ENCODE results near the gene CXCL16.

CXCL16 gene

DNA sequence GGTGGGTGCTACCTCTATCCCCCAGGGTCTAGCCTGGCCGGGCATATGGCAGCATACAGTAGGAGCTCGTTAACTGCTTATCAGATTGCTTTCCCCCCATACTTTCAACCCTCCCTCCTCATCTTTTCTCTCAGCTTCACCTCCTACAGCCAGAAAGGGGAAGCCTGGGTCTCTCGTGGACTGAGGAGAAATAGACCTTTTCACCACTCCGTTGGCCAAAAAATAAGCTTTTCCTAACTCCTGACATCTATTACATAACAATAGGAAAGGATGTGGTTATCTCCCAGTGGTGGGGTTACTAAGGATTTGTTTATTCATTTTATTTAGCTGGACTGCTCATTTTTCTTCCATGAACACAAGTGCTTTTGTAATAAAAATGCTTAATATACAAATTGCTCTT, 9.0 kb upstream of the CXCL16 start:
- no peak for DNase-seq

DNA sequence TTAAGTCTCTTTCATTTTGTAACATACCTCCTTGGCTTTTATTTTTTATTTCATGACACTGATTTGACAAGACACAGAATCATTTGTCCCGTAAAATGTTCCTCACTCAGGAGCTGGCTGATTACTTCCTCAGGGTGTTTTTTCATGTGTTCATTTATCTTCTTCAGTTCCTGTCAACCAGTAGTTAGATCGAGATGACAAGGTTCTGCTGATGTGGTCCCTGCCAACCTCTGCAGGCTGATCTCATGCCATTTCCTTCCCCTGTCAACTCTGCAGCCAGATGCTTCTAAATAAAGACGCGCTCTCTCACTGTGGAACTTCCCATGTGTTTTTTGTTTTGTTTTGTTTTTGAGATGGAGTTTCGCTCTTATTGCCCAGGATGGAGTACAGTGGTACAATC, 8.1 kb upstream of the CXCL16 start:
- no peak for DNase-seq

DNA sequence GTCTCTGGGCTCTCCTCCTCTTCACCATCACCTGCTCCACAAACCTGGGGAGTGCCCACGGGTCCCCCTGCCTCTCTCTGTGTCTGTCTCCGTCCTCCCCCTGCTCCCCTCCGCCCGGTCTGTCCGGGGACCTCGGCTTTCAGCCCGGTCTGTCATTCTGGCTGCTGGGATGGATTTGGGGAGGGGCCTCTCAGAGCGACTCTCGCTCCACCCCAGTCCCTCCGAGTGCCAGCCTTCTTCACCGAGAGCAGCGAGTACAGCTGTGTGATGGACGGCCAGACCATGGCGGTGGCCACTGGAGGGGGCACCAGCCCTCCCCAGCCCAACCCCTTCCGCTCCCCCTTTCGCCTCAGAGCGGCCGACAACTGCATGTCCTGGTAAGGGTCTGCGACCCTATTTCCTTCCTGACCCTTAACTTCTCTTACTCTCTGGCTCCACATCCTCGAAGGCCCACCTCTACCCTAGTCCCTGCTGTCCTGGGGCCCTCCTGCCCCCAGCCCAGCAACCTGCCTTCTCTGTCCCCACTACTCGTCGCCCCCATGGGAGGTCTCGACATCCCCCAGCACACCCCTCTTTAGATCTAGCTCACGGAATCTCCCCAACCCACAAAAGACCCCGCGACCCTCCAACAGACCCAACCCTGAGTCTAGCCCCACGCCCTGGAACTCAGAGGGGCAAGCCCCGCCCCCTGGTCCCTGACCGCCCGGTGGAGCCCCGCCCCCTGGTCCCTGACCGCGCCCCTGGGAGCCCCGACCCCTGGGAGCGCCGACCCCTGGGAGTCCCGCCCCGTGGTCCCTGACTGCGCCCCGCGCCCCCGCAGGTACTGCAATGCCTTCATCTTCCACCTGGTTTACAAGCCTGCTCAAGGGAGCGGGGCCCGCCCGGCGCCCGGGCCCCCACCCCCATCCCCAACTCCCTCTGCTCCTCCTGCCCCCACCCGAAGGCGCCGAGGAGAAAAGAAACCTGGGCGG, 5.6 kb upstream of the CXCL16 start:
- DNase-seq = no peak

DNA sequence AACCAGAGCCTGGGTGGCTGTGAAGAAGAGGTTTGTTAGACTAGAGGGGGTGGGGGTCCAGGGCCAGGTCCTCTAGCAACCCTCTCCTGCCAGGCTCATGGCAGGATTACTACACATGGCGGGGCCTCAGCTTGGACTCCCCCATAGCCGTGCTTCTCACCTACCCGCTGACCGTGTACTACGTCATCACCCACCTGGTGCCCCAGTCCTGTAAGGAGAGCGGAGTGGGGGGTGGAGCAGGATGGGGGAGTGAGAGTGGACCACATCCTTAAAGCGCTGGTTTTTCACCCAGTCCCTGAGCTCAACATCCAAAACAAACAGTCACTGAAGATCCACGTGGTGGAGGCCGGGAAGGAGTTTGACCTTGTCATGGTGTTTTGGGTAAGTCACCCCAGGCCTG, 4.2 kb upstream of the CXCL16 start:
- no peak for DNase-seq

DNA sequence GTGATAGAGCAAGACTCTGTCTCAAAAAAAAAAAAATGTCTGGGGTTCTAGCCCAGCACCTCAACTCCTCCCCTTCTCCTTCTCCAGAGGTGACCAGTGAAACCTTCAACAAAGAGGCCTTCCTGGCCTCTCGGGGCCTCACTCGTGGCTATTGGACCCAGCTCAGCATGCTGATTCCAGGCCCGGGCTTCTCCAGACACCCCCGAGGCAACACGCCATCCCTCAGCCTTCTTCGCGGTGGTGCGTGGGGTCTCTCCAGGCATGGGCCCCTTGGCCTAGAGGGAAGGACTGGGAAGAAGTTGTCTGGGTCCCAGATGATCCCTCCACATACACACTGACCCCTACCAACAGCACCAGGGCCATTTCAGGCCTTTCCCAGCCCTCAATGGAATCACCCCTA, 3.5 kb upstream of the CXCL16 start:
- DNase-seq = no peak

DNA sequence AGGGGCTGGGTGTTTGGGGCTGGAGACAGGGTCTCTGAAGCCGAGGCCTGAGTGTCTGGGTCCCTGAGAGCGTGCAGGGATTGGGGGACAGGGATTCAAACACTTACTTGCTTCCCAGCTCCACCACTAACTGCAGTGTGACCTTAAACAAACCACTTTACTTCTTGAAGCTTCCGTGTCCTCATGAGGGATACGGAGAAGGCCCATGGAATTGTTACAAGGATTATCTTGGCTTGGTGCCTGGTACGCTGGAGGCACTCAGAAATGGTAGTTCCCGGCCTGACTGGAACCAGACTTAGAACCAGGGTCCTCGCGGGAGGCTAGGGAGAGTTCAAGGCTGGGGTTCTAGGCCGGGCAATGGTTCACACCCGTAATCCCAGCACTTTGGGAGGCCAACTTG, 2.9 kb upstream of the CXCL16 start:
- DNase-seq = no peak

DNA sequence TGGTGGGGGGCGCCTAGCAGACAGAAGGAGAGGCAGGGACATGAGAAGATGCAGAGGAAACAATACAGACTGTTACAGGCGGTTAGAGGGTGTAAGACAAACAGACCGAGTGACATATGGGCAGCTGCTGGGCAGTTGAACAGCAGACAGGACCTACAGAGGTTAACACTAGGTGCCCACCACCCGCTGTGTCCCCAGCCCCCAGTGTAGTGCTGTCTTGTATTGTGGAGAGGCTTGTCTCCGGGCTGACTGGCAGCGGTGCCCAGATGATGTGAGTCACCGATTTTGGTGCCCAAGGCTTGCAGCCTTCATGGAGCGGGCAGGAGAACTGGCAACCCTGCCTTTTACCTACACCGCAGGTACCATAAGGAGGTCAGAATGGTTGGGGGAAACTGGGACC, 2.4 kb upstream of the CXCL16 start:
- no peak for DNase-seq

DNA sequence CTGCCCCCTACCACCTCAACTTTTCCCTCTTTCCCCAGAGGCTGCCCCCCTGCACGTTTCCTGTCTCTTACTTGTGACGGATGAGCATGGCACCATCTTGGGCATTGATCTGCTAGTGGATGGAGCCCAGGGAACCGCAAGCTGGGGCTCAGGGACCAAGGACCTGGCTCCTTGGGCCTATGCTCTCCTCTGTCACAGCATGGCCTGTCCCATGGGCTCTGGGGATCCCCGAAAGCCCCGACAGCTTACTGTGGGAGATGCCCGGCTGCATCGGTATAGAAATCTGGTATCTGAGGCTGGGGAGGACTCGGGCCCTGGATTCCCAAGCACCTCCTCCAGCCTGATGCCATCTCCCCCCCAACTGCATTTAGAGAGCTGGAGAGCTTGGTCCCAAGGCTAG, 1.8 kb upstream of the CXCL16 start:
- no peak for DNase-seq

DNA sequence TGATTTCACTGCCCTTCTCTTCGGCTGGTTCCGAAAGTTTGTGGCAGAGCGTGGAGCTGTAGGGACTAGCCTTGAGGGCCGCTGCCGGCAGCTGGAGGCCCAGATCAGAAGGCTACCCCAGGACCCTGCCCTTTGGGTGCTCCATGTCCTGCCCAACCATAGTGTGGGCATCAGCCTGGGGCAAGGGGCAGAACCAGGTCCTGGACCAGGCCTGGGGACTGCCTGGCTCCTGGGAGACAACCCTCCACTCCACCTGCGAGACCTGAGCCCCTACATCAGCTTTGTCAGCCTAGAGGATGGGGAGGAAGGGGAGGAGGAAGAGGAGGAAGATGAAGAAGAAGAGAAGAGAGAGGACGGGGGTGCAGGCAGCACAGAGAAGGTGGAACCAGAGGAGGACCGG, 856 bp upstream of the CXCL16 start:
- DNase-seq = no peak

DNA sequence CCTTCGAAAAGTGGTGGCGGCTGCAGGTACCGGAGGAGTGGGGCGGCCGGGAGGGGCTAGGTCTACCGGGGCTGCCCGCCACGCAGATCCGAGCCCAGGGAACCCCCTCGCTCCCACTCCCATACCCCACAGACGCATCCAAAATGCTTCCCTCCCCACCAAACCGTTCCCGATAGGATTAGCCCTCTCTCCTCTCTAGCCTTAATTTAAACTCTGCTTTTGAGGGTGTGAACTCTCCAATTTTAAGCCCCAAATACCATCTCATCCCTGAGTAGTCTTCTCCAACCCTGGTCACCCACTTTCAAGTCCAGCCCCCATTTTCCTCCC, 260 bp upstream of the CXCL16 start:
- DNase-seq = no peak

DNA sequence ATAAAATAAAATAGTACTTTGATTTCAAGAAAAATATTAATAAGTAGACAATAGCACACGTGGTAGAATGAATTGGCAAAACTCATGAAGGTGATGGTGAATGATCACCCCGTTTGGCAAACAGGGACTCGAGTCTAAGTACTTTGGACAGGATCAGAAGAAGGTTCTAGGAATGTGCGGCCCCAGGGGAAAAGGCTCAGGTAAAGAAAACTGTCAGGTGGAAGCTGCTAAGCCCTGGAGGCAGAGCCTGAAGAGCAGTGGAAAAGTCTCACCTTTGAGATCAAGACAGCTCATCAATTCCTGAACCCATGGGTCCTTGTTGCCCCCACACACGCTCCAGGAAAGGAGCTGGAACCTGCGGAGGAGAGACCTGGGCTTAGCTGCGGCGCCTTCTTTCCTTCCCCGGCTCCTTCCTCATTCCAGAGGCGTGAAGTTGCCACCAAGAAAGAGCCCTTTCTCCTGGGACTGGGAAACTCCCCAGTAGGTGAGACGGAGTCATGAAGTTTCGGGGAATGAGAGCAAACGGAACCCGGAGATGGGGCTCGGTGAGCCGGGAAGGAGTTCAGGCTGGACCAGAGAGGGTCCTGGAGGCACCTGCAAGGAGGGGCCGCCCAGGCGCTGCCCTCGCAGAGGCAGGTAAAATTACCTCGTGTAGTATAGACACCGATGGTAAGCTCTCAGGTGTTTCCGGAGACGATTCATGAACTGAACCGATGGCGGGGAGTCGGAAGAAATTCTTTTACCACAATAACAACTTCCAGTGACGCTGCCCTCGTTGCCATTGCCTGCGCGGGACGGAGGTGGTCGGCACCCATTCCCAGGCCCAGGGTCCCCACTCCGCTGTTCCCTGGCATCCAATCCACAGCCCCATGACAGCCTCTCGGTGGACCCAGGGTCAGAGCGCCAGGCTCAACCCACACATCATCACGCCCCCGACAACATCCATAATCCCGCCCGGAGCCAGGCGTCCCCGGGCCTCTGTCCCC, 1.3 kb downstream of the CXCL16 start:
- DNase-seq = no peak

DNA sequence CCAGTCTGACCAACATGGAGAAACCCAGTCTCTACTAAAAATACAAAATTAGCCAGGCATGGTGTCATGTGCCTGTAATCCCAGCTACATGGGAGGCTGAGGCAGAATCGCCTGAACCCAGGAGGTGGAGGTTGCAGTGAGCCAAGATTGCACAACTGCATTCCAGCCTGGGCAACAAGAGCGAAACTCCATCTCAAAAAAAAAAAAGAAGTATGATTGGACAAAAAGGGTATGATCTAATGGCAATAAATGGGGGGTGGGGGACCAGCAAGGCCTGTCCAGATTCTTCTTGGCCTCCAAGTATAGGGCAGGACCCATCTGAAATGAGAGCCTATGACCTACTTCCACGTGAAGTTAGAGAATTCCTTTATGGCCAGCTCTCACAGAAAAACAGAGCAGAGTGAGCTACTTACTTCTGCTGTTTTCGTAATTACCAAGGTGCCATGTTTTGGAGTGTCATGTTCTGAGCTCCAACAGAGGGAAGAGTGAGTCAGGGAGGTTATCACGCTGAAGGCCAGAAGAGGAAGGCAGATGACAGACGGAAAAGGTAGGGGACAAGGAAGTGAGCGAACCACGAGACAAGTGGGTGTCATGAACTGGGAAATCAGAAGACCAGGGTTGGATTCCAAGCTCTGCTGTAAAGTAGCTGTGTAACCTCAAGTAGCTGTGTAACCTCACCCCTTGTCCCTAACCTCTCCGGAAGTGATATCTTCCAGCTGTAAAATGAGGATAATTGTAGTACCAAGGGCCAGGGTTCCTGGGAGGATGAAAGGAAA, 3.7 kb downstream of the CXCL16 start:
- DNase-seq = no peak

DNA sequence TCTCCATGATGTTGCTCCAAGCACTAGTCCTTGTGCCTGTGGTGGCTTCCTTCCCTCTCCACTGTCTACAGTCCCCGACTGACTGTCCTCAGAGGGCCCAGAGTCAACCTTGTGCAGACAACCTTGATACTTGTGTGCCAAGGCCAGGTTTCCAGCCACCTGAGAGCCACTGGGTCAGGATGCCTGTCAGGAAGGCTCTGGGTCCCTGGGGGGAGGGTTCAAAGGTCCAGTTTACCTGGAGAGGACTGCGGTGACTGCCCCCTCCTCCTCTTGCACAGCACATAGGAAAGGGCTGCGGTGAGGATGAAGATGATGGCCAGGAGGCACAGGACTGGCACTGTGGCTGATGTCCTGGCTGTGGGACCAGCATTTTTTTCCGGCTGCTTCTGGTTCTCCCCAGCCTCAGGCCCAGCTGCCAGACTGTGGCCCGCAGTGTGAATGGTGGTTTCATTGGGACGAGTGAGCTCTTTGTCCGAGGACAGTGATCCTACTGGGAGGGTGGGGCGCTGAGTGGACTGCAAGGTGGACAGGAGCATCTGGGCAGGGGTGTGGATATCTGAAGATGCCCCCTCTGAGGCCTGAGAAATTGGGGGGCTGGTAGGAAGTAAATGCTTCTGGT, 4.8 kb downstream of the CXCL16 start:
- DNase-seq = no peak

DNA sequence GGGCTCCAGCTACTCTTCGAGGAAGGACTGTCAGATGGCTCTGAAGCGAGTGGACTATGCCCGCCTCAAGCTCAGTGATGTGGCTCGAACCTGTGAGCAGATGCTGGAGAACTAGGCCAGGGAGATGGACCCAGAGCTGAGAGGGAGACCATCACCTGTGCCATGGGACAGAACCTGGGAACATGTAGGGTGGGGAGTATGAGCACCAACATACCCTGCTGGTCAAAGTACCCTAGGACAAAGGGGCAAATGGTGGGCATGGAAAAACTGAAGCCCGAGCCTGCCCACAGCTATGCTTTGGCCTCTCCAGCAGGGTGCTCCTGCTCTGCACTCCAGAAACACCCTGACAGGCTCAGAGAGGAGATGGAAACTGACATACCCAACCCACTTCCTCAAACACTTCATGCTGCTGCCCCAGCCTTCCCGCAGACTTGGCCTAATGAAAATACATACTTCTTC, 6.6 kb downstream of the CXCL16 start:
- DNase-seq = no peak

DNA sequence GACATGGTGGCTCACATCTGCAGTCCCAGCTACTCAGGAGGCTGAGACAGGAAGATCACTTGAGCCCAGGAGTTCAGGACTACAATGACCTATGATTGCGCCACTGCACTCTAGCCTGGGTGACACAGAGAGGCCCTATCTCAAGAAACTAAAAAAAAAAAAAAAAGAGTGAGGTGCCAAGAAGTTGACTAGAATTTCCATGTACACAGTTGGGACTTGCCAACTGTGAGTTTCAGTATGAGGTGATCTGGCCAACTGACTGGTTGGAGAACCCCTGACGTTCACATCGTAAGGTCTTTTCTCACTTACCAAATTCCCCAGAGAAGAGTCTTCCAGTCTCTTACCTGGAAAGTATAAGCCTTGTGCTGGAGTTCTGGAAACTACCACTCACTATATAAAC, 11.6 kb downstream of the CXCL16 start:
- no peak for DNase-seq

DNA sequence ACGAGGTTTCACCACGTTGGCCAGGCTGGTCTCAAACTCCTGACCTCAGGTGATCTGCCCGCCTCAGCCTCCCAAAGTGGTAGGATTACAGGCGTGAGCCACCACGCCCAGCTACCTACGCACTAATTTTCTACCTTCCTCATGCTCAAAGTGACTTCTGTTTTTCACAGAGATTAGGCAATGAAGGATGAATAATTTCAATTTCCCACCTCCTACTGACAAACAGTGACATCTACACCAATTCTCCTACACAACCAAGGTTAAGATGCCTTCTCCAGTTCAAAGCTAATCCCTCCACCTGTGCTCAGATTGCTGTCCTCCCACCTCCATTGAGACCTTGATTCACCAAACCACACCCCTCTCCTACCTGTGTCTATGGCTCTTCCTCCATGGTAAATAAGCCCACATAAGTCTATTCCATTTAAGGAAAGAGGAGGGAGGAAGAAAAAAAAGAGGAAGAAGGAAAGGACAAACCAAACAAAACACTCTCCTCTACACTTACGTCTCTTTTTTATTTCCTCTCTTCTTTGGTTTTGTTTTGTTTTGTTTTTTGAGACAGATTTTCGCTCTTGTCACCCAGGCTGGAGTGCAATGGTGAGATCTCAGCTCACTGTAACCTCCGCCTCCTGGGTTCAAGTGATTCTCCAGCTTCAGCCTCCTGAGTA, 13.9 kb downstream of the CXCL16 start:
- DNase-seq = no peak

DNA sequence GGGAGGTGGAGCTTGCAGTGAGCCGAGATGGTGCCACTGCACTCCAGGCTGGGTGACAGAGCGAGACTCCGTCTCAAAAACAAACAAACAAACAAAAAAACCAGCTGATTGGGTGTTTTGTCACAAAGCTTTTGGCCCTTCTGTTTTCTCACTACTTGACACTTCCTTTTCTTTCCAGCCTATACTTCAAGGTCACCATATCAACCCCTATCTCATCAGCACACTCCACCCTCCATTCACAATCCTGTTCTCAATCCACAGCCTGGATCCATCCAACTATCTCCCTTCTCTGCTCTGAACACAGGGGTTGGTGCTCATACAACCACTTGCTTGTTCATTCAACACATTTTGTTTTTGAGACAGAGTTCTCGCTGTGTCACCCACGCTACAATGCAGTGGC, 15.1 kb downstream of the CXCL16 start:
- DNase-seq = no peak

DNA sequence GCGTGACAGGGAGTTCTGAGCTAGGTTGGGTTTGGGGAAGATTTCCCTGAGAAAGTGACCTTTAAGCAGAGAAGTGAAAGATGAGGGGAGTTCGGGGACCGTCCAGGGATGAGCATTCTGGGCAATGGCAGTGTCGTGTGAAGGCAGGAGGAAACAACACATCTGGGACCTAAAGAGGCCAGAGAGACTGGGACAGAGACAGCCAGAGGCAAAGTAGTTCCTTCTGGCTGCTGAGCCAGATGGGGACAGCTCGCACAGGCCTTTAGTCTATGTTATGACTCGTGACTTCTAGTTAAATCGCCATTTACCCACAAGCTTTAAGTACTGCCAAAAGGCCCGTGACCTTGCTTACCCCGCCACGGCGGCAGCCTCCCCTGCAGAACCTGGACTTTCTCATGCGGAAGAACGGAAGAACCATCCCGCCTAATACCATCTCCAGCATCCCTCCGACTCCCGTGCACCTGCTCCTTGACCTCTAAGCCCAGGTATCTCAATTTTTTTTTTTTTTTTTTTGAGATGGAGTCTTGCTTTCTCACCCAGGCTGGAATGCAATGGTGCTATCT, 17.0 kb downstream of the CXCL16 start:
- DNase-seq = no peak

DNA sequence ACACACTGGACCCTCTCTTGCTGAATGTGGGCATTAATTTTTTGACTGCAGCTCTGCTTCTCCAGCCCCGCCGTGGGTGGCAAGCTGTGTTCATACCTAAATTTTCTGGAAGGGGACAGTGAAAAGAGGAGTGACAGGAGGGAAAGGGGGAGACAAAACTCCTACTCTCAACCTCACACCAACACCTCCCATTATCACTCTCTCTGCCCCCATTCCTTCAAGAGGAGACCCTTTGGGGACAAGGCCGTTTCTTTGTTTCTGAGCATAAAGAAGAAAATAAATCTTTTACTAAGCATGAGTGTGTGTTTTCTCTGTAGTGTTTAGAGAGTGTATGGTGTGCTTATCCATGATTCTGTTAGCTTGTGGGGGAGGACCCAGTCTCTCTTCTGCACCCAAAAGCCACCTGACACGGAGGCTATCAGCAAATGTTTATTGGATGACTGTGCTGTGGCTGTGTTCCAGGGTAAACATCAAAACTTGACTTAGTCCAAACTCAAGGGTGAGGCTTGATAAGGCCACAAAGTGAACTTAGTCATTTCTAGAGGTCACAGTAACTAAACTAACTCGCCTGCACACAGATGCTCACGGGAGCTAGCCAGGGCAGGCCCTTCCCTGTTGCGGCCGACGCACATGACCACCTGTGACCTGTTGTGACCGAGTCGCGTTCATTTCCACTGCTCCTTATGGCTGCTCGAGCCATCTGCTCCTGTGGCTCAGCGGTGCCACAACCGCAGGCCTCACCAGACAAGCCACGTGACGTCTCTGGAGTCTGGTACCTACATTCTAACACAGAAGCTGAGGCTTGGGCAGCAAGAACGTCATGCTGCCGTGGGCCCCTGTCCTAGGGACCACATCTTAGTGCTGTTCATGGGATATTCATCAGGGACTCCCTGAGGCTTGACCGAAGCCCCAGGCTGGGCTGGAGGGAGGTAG, 18.3 kb downstream of the CXCL16 start:
- peak in 1 of 2 experiments; percentile 23 for DNase-seq

DNA sequence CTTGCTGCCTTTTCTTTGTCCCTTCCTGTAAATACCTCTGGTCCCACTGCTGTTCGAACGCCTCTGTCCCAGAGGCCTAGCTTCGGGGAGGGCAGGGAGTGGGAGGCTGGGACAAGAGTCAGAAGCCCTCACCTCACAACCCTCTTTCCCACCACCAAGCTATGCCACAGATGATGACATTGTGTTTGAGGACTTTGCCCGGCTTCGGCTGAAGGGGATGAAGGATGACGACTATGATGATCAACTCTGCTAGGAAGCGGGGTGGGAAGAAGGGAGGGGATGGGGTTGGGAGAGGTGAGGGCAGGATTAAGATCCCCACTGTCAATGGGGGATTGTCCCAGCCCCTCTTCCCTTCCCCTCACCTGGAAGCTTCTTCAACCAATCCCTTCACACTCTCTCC, 18.9 kb downstream of the CXCL16 start:
- no peak for DNase-seq
